ENCODE results near the gene LILRA6. TPM values are rescaled to one million over a fixed set of nuclear protein-coding genes. Genes with fewer than 3 reads are reported as not detected.
"Not testable (repeated sequence)": the region's sequence is repeated elsewhere in the genome, so short reads cannot be mapped to it uniquely, and the experiment has no call there.

LILRA6 gene
- total RNA-seq, 2 donors from 2014 or later, result 0.23 TPM; not detected in 1

- intact Hi-C loops (cut with DNase I), result no loop called here
- no peaks in the 10 kb centered on the region for H3K9me3 ChIP-seq
- no peak overlapping the region for H3K4me3 ChIP-seq
- H3K36me3 ChIP-seq, result no peaks in the 10 kb centered on the region
- DNase-seq (ENCODE audit: low spot score), result no peak
- no peaks in the 10 kb centered on the region for H3K4me1 ChIP-seq (replicated peaks)
- 69% methylated on average over 6 of the region's 9 CpGs for WGBS
- no peak overlapping the region for H3K27ac ChIP-seq
- peaks cover 6% of the 10 kb centered on the region for H3K27me3 ChIP-seq (replicated peaks; ENCODE audit: insufficient read depth)
- no peak for TF ChIP-seq CTCF (IDR thresholded peaks at IDR 0.05)
- no peak for TF ChIP-seq POLR2AphosphoS5 (IDR thresholded peaks at IDR 0.05)
- TF ChIP-seq POLR2A (IDR thresholded peaks at IDR 0.05), result no peak
These were observed 33.4 kb upstream of the LILRA6 start for GRCh38 chr19:54275951-54276350.

GRCh38 chr19:54274516-54274915, 31.9 kb upstream of the LILRA6 start:
- H3K4me1 ChIP-seq (replicated peaks); H3K27me3 ChIP-seq (replicated peaks; ENCODE audit: insufficient read depth); H3K27ac ChIP-seq; H3K4me3 ChIP-seq; H3K9me3 ChIP-seq; H3K36me3 ChIP-seq; DNase-seq (ENCODE audit: low spot score); intact Hi-C loops (cut with DNase I): not testable (repeated sequence)
- 54% methylated on average over 9 of the region's 9 CpGs for WGBS

GRCh38 chr19:54273821-54274220, 31.2 kb upstream of the LILRA6 start:
- Histone ChIP-seq H3K9me3 (no peaks in the 10 kb centered on the region), H3K36me3 (no peaks in the 10 kb centered on the region), H3K4me3 (no peak overlapping the region), H3K27me3 (replicated peaks; ENCODE audit: insufficient read depth) (peaks cover 4% of the 10 kb centered on the region), H3K4me1 (replicated peaks) (no peaks in the 10 kb centered on the region), H3K27ac (no peak overlapping the region)
- DNase-seq (ENCODE audit: low spot score), result no peak
- TF ChIP-seq POLR2AphosphoS5 (IDR thresholded peaks at IDR 0.05) (no peak), CTCF (IDR thresholded peaks at IDR 0.05) (no peak), POLR2A (IDR thresholded peaks at IDR 0.05) (no peak)
- 40% methylated on average over 3 of the region's 3 CpGs for WGBS
- intact Hi-C loops (cut with DNase I), result no loop called here

GRCh38 chr19:54272181-54272580, 29.6 kb upstream of the LILRA6 start:
- H3K27ac ChIP-seq; H3K36me3 ChIP-seq; H3K27me3 ChIP-seq (replicated peaks; ENCODE audit: insufficient read depth); DNase-seq (ENCODE audit: low spot score); H3K4me1 ChIP-seq (replicated peaks); H3K9me3 ChIP-seq; H3K4me3 ChIP-seq; intact Hi-C loops (cut with DNase I): not testable (repeated sequence)
- WGBS, result 65% methylated on average over 5 of the region's 5 CpGs

- DNase-seq (ENCODE audit: low spot score); intact Hi-C loops (cut with DNase I); H3K27ac ChIP-seq; H3K9me3 ChIP-seq; H3K4me3 ChIP-seq; H3K27me3 ChIP-seq (replicated peaks; ENCODE audit: insufficient read depth); H3K36me3 ChIP-seq; H3K4me1 ChIP-seq (replicated peaks): not testable (repeated sequence)
- 72% methylated on average over 4 of the region's 4 CpGs for WGBS
These were observed 29.0 kb upstream of the LILRA6 start for GRCh38 chr19:54271587-54271986.

GRCh38 chr19:54271106-54271505, 28.5 kb upstream of the LILRA6 start:
- WGBS, result 78% methylated on average over 8 of the region's 8 CpGs

More at GRCh38 chr19:54271106-54271505, 28.5 kb upstream of the LILRA6 start:
- Histone ChIP-seq H3K9me3 (no peaks in the 10 kb centered on the region), H3K27ac (no peak overlapping the region), H3K4me1 (replicated peaks) (no peaks in the 10 kb centered on the region), H3K4me3 (no peak overlapping the region), H3K36me3 (no peaks in the 10 kb centered on the region), H3K27me3 (replicated peaks; ENCODE audit: insufficient read depth) (no peaks in the 10 kb centered on the region)
- intact Hi-C loops (cut with DNase I), result no loop called here
- TF ChIP-seq POLR2AphosphoS5 (IDR thresholded peaks at IDR 0.05), result no peak
- no peak for TF ChIP-seq POLR2A (IDR thresholded peaks at IDR 0.05)
- TF ChIP-seq CTCF (IDR thresholded peaks at IDR 0.05), result no peak
- DNase-seq (ENCODE audit: low spot score), result no peak
